HG03469 (cell line): Measurements from ENCODE around the gene ADAM29.
"Not testable (repeated sequence)": the region's sequence is repeated elsewhere in the genome, so short reads cannot be mapped to it uniquely, and the experiment has no call there.

ENCODE experiments used
- ATAC-seq: cut with Tn5 transposase; IDR thresholded peaks from one replicate; pipeline ENCODE4 v1.9.1; 2021; ENCODE audit warnings: mild to moderate bottlenecking, moderate library complexity, moderate number of reproducible peaks; ENCODE audit not compliant: unreplicated experiment

Gene ADAM29

DNA sequence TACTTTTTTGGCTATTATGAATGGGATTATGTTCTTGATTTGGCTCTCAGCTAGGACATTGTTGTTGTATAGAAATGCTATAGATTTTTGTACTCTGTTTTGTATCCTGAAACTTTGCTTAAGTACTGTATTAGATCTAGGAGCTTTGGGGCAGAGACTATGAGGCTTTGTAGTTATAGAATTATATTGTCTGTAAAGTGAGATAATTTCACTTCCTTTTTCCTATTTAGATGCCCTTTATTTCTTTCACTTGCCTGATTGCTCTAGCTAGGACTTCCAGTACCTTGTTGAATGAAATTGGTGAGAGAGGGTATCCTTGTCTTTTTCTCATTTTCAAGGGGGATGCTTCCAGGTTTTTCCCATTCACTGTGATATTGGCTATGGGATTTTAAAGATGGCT, 28.1 kb downstream of the ADAM29 start:
- ATAC-seq = no peak

DNA sequence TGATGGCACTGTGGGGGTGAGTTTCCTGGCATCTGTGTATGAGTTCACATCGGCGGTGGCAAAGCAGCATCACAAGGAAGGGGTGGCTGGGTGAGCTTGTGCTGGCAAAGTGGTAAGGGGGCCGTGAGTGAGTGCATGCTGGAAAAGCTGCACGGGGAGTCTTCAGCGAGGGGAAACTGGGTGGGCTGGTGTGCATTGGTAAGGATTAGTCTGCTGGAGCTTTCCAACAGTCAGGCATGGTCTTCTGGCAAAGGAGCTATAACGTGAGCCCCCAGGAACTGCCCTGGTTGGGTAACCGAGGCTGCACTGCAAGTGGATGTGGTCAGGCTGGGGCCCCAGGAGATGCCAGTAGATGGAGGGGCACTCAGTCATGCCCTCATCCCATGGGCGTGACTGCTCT, 30.7 kb downstream of the ADAM29 start:
- no peak for ATAC-seq

DNA sequence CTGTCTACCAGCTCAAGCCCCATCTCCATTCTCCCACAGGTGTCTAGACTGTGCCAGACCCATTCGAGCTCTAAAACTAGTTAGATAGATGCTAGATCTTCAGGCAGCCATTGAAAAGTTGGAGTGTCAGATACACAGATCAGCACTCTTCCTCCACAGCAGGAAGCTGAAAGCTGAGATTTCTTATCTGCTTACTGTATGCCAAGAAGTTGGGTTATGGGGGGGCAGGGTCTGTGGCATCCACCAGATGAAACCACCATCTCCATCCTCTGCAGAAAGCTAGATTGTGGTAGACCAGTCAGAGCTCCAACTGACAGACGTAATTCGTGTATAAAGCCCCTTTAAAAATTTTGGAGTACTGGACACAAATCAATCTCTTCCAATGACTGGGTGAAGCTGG, 54.8 kb downstream of the ADAM29 start:
- no peak for ATAC-seq

DNA sequence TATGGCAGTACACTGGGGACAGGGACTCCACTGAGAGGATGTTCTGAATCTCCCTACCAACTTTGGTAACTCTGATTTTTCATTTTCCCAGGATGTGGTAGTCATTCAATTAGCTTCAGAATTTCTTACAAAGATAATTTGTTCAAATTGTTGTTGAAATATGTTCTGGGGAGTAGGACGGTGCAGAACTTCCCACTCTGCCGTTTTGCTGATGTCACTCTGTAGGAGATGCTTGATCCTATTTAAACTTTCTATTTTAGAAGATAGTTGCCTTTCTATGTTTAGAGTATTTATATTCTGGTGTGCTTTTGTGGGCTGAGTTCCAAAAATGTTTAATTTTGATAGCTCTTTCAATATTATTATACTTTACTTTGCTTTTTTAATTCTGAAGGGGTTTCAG, 55.2 kb downstream of the ADAM29 start:
- no peak for ATAC-seq

DNA sequence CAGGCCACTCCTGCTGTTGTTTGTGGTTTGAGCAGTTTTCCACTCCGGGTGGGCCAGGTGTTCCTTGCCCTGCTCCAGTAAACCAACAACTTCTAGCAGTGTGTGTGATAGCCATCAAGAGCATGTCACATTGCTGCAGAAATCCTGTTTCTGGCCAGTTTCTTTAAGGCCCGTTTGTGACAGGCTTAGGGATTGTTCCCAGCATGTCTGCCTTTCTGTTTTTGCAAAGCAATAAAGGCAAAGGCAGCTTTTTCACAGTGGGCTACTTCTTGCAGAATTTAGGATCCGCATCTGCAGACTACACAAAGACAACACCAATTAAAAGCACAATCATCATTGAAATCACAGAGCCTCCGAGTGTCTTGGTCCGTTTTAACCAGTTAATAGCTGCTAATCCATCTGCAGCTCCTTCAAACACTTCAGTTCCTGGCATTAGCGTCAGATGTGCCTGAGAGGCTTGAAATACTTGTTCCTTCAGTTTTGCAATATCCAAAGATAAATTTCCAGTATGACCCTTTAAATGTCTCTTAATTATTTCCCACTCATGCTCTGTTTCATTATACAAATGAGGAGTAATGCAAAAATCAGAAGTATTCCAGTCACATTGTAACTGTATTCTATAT, 65.1 kb downstream of the ADAM29 start:
- ATAC-seq = no peak

DNA sequence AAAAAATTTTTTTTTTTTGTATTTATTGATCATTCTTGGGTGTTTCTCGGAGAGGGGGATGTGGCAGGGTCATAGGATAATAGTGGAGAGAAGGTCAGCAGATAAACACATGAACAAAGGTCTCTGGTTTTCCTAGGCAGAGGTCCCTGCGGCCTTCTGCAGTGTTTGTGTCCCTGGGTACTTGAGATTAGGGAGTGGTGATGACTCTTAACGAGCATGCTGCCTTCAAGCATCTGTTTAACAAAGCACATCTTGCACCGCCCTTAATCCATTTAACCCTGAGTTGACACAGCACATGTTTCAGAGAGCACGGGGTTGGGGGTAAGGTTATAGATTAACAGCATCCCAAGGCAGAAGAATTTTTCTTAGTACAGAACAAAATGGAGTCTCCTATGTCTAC, 65.7 kb downstream of the ADAM29 start:
- not testable (repeated sequence) for ATAC-seq

DNA sequence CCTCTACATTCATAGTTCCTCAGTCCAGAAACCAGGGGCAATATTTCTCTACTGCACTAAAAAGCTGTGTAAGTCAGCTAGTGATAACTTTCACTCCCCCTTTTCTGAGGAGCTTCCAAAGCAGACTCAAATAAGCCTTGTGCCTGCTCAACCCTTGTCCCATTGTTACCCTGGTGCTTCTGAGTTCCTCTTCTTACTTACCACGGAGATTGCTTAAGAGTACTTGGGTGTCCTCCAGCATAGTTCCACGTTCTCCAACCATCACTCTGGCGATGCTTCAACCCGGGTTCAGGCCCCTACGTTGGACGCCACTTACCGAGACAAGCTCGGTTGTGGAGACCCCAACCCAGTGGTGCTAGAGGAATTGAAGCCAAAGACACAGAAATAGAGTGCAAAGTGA, 71.6 kb downstream of the ADAM29 start:
- no peak for ATAC-seq

DNA sequence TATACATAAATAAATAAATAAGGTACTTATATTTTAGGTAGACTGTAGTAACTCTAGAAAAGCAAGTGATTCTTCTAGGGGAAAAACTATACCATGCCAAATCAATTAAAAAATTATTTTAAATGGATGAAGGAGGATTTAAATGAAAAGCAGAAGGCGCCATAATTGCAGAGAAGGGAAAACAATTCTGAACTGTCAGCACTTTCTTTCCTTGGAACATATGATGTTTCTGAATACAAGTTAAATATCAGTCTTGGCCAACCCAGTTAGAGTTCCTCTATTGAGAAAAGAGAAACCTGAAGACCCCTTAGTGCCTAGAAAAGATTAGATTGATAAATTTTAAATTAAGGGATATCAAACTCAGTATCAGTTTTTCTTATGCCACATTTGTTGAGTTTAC, 75.8 kb downstream of the ADAM29 start:
- no peak for ATAC-seq

DNA sequence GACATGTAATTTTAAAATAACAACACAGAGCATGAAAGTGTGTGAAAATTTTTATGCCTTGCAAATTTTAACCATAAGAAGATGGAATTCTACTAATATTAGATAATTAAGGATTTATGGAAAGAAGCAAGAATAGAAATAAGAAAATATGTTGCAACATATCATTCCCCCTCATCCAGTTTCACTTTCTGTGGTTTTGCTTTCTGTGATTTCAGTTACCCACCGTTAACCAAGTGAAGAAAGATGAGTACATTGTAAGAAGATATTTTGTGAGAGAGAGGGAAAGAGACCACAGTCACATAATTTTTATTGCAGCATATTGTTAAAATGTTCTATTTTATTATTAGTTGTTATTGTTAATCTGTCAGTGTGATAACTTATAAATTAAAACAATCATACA, 77.9 kb downstream of the ADAM29 start:
- no peak for ATAC-seq

DNA sequence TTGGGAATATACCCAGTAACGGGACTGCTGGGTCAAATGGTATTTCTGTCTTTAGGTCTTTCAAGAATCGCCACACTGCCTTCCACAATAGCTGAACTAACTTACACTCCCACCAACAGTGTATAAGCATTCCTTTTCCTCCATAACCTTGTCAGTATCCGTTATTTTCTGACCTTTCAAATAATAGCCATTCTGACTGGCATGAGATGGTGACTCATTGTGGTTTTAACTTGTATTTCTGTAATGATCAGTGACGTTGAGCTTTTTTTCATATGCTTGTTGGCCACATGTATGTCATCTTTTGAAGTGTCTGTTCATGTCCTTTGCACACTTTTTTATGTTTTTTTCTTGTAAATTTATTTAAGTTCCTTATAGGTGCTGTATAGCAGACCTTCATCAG, 81.2 kb downstream of the ADAM29 start:
- ATAC-seq = no peak

DNA sequence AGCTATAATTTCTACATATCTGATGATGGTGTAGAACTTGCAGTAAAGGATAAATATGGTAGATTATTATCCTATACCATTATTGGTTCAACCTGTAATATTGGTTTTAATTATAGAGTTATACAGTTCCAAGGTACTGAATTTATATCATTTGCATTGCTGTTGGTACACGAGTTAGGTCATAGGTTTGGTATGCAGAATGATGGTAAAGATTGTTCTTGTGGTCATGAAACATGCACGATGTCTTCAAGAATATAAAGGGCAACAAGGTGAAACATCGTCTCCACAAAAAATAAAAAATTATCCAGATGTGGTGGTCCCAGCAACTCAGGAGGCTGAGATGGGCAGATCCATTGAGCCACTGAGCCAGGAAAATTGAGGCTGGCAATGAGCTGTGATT, 99.6 kb downstream of the ADAM29 start:
- no peak for ATAC-seq

DNA sequence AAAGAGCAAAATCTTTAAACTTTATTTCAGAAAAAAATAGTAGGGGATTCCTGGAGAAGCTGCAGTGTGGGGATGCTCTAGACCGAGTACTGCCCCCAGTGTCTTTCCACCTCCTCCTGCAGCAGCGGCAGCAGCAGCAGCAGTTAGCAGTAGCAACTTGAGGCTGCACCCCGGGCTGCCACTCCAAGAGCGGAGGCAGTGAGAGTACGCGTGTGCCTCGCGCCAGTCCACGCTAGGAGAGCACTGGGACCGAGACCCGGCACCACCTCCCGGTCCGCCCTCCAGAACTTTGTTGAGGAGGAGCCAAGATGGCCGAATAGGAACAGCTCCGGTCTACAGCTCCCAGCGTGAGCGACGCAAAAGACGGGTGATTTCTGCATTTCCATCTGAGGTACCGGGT, 101.3 kb downstream of the ADAM29 start:
- not testable (repeated sequence) for ATAC-seq
